Endometrial microvascular endothelial cells (primary cell): Measurements from ENCODE around the gene NUS1. TPM values are rescaled to one million over a fixed set of nuclear protein-coding genes. Genes with fewer than 3 reads are reported as not detected.
"Not testable (repeated sequence)": the region's sequence is repeated elsewhere in the genome, so short reads cannot be mapped to it uniquely, and the experiment has no call there.

Source experiments
- in situ Hi-C: cut with HindIII; loops from 2 replicates; pipeline ENCODE4 v1.10.0; 2017; ENCODE audit warnings: low sequenced_read_pairs, low pct_unique_long_range_greater_than_20kb; ENCODE audit errors: inconsistent ontology term
- total RNA-seq: library from RNA; depleted of rRNA; stranded (reverse); fragments of >200 nt; gene quantifications from one replicate; pipeline ENCODE4 v1.2.3, GENCODE V29; 2015; ENCODE audit errors: inconsistent ontology term

NUS1 gene
- total RNA-seq = 23.7 TPM

- in situ Hi-C loops = no loop called here
These were observed at the start of gene NUS1 for GRCh38 chr6:117674991-117675657. Gene NUS1, plus strand, starts transcription at chr6:117675469. Its CDS starts 202 bp downstream, at chr6:117675671.

GRCh38 chr6:117627533-117627932 lies 47.7 kb upstream of the NUS1 start:
- in situ Hi-C loops = no loop called here

- in situ Hi-C loops = no loop called here
These were observed 46.1 kb upstream of the NUS1 start for GRCh38 chr6:117629119-117629660.

GRCh38 chr6:117637770-117638169 lies 37.5 kb upstream of the NUS1 start:
- in situ Hi-C loops = no loop called here

- in situ Hi-C loops = no loop called here
These were observed 32.3 kb upstream of the NUS1 start for GRCh38 chr6:117642976-117643375.

GRCh38 chr6:117651984-117652383 lies 23.3 kb upstream of the NUS1 start:
- in situ Hi-C loops = not testable (repeated sequence)

GRCh38 chr6:117653949-117654348 lies 21.3 kb upstream of the NUS1 start:
- in situ Hi-C loops = no loop called here

- in situ Hi-C loops = no loop called here
These were observed 19.9 kb upstream of the NUS1 start for GRCh38 chr6:117655380-117655779.

GRCh38 chr6:117666881-117667280 lies 8.4 kb upstream of the NUS1 start:
- in situ Hi-C loops = no loop called here

- in situ Hi-C loops = no loop called here
These were observed 6.5 kb upstream of the NUS1 start for GRCh38 chr6:117668736-117669135.

- in situ Hi-C loops = no loop called here
These were observed 766 bp upstream of the NUS1 start for GRCh38 chr6:117674503-117674902.

GRCh38 chr6:117675658-117676301 lies 511 bp downstream of the NUS1 start:
- in situ Hi-C loops = not testable (repeated sequence)

GRCh38 chr6:117676577-117677218 lies 1.4 kb downstream of the NUS1 start:
- in situ Hi-C loops = no loop called here

- in situ Hi-C loops = no loop called here
These were observed 2.4 kb downstream of the NUS1 start for GRCh38 chr6:117677553-117678141.

- in situ Hi-C loops = no loop called here
These were observed 6.0 kb downstream of the NUS1 start for GRCh38 chr6:117681162-117681741.

- in situ Hi-C loops = no loop called here
These were observed 9.5 kb downstream of the NUS1 start for GRCh38 chr6:117684749-117685148.

- in situ Hi-C loops = no loop called here
These were observed 10.1 kb downstream of the NUS1 start for GRCh38 chr6:117685359-117685758.

GRCh38 chr6:117687021-117687648 lies 11.9 kb downstream of the NUS1 start:
- in situ Hi-C loops = no loop called here

GRCh38 chr6:117689584-117689983 lies 14.3 kb downstream of the NUS1 start:
- in situ Hi-C loops = not testable (repeated sequence)
